HUDEP-2 (cell line): ENCODE measurements around the gene KCNMB2.
"Not testable (repeated sequence)": the region's sequence is repeated elsewhere in the genome, so short reads cannot be mapped to it uniquely, and the experiment has no call there.

Source experiments
- DNase-seq, 76 experiments: peaks; one replicate each; lab custom pipeline; 2025; ENCODE audit not compliant: unreplicated experiment in 76 of 76; lab: John Stamatoyannopoulos, UW

The KCNMB2 gene

DNA sequence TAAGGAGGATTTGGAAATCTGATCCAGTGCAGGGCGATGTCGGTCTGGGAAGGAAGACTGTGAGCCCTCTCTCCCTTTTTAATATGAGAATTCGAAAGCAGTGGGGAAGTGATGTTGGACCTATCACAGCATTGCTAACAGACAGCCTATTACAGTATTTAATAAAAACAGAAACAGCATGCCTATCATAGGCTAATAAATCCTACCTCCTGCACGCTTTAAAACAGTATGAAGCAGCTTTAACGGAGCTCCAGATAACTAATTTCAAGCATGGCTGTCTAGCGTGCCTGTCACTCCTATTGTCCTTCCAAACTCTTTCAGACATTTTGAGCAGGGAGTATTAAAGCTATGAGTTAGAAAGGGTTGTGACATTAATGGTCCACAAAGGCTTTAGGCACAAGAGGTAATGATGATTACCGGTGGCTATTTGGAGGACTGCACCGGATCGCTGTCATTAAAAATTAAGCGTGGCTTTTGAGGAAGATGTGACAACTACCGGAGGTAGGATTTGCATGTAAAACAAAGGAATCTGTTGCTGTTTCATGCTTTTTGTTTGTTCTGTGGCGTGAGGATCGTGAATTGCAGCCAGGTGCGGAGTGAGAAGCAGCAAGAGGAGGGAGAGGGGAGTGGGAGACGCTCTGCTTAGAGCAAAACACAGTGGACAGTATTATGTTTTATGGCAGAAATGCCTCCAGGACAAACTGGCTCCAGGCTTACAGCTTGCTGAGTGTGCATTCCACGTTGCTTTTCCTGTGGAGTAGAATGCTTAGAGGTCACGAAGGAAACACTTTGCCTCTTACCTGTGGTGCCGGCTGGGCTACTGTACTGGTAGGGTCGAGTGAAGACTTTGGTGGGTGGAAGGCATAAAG lies at the start of gene KCNMB2:
TSS of gene KCNMB2 (plus strand) at position 226 of the 869 bp plus-strand sequence.
- no peak for DNase-seq

DNA sequence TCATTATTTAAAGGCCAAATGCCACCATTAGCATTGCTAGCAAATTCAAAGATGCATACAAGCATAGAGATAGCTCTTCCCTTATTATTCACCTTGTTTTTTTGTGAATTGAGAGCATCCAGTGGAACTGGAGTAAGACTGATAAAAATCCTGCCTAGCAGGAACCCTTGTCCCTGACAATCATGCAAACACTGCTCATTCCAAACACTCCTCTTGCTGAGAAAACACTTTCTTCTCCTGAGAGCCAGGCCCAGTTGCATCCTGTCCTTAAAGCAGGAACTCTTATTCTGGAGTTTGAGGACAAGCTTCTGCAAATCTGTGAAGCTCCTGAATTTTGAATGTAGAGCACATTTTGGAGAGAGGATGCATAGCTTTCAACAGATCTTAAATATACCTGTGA lies 49.3 kb upstream of the KCNMB2 start:
- no peak for DNase-seq

DNA sequence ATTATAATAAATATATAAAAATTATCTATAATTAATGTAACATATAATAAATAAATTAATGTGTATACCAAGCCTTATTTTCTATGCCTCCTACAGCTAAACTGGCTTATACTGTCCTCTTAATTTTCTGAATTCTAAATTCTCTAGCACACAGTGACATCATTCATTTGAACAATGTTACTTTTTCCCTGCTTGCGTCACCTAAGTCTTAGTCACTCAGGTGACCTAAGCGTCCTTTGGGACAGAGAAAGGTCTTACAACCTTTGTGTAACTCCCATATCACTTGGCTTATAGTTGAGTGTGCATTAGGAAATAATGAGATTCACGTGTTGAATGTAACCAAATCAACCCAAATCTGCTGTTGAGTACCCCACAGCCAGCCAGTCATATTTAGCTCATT lies 48.5 kb upstream of the KCNMB2 start:
- DNase-seq: no peak

DNA sequence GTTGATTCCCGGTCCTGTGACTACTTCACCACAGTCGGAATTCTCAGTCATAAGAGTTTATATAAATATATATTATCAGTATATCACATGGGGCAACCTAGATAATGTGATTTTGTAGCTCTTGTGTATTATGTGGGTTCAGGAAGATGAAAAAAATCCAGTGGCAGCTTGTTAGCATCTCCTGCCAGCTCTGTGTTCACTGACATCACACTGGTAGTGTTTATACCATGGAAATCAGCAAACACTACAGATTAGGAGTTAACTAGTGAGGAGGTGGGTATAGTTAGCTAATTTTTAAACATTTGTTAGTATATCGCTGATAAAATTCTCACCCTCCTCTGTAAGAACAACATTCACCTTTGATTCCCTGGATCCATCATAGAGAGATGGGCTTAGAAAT lies 44.5 kb upstream of the KCNMB2 start:
- no peak for DNase-seq

DNA sequence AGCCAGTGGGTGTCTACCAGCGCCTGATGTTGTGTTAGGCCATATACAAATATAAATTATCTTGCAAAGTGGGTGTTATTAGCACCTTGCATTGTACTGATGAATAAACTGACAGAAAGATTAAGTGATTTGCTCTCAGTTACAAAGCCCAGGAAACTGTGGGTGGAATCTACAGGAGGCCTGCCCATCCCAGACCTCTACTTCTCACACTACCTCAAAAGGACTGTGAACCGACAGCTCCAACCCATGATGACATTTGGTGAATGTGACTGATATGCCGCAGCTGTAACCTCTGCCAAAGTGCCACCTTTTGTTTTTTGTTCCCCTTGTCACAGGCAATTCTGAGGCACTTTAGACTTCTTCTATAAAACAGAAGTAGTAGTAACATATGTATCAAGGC lies 43.7 kb upstream of the KCNMB2 start:
- DNase-seq: no peak

DNA sequence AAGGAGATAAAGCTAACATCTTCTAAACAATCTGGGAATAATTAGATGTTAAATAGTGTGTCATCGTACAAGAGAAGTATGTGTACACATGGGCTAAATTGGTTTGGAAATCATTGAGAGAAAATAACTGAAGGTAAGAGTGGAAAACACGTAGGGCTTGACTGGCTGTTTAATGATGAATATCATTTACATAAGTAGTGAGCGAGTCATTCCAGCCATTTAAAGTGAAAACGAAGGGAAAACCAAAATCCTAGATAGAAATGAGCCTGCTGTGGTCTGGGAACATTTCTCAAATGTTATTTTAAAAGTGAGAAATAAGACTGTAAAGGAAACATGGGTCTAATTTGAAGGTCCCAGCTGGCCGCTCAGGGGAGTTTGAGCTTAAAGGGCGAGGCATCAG lies 41.9 kb upstream of the KCNMB2 start:
- DNase-seq: no peak

DNA sequence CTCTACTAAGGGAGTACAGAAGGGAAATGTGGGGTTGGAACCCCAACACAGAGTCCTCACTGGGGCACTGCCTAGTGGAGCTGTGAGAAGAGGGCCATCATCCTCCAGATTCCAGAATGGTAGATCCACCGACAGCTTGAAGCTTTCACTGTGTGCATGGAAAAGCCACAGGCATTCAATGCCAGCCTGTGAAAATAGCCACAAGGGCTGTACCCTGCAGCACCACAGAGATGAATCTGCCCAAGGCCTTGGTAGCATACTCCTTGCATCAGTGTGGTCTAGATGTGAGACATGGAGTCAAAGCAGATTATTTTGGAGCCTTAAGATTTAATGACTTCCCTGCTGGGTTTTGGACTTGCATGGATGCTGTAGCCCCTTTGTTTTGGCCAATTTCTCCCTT lies 39.3 kb upstream of the KCNMB2 start:
- no peak for DNase-seq

DNA sequence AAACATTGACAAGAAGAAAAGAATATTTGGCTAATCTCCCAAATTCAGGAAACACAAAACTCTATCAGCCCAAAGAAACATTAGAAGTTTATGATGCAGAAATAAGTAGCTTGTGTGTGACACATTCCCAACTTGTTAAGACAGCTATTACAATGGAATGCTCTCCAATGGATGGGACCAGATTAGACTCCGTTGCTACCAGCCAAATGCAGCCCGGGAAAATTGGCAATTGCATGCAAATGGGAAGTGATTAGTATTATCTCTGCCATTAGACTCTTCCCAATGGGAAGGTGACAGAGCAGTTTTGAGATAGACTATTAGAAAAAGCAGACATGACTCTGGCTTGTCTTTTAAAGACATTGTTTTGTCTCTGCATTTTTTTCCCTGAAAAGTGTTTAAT lies 37.4 kb upstream of the KCNMB2 start:
- DNase-seq: no peak

DNA sequence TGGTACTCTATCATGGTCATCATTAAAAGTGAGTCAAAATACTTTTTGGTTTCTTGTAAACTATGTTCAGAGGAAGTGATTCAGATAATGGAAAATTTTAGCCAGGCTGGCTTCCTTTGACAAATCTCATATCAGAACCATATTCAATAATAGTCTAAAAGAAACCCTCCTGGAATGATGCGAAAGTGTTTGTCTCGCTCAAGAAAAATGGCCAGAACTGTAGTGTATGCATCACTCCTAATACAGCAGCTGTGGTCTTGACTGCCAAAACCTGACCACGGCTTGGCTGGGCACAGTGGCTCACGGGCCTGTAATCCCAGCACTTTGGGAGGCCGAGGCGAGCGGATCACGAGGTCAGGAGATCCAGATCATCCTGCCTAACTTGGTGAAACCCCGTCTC lies 35.6 kb upstream of the KCNMB2 start:
- no peak for DNase-seq

DNA sequence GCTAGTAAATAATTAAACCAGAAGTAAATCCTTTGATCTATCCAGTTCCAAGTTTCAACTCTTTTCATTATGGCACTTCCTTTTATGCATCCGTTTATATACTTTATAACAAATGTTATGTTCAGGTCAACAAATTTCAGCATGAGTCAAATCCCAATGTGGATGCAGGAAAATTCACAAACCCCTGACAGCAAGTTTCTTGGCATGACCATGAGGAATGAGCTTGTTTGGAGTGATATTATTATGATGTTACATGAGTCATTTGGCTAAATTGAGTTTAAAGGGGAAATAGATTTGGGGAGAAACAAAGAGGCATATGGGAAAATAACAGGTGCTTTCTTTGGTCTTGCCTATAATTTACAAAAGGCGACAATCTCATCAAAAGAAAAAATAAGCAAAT lies 32.1 kb upstream of the KCNMB2 start:
- DNase-seq: no peak

DNA sequence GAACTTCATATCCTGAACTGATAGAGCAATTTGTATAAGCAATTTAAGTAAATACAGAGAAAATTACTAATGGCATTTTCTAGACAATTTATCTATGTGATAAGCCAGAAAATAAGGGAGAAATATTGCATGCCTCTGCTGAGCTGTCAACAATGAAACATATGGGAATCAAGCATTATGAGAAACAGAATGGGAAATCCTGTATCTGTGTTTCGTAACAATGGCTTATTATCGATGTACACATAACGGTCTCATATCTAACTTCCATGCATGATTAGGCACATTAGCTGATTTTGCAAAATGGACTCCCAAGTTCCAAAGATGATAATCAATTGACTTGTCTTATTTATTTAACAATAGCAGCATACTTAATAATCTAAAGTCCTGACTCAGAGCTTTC lies 30.4 kb upstream of the KCNMB2 start:
- no peak for DNase-seq

DNA sequence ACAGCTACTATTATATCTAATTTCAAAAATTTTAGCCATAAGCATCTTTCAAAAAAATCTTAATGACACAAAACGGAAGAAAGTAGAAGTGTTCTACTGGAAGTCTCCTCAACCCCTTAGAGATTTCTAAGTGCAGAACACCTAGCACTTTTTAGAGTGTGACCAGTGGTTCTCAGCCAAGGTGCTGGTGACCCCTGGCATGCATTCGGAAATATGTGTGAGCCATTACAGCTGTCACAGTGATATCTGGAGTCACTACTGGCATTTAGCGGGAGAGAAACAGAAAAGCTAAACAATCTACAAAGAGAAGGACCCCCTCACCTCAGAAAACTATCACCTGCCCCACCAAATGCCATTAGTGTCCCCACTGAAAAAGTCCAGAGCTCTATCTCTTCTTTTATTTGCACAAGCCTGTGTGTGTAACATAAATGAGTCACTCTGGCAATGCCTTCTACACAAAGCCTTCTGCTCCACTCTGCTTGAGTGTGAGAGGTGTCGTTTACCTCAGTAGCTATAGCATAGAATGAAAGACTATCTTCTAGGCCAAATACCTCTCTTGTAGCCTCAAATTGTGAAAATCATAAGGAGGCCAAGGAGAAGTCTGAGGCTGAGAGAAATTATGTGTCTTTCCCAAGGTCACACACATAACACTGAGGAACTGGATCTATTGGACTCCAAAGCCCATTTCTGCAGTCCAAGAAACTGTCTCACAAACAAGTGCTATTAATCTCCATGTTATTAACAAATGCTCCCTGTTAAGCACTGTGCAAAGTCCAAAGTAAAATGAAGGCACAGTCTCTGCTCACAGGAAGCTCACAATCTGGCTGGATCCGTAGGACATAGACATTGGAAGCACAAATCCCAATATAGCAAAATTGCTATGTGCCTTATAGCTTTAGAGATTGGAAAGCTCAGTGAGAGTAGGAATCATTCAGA lies 28.5 kb upstream of the KCNMB2 start:
- DNase-seq: no peak

DNA sequence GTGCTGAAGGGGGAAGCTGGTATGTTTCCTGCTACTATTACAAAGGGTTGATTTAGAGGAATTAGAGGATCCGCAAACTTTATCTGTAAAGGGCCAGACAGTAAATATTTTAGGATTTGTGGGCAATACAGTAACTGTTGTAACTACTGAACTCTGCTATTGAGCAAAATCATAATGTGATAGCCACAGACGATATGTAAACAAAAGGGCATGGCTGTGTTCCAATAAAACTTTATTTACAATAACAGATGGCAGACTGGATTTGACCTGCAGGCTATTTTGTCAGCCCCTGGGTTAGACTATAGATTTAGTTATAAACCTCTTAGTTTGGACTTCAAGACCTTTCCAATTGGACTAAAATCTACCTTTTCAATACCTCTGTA lies 27.8 kb upstream of the KCNMB2 start:
- DNase-seq: no peak

DNA sequence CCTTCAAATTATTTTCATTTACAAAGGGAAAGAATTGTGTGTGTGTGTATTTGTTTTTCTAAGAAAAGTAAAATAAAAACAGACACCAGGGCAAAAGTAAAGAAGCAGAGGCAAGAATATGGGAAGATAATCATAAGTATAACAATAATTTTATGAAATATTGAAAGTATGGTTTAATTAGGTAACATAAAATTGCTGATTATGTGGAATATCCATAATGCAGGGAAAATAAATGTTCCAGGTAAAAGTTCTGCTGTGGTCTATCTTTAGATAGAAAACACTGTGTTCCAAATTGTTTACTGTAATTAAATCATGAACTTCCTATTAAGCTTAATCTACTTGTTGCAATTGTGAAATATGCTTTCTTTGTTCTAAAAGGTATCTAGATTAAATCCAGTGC lies 25.7 kb upstream of the KCNMB2 start:
- DNase-seq: no peak

DNA sequence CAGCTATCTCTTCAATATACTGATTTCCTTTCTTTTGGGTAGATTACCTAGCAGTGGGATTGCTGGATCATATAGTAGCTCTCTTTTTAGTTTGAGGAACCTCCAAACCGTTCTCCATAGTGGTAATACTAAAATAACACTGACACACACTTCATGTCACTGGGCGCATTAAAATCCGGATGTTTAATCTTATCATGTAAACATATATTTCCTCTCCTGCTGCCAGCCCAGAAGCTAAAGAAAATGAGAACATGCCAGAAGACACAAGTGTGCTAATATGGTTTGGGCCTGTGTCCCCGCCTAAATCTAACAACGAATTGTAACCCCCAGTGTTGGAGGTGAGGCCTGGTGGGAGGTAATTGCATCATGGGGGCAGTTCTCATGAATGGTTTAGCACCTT lies 23.6 kb upstream of the KCNMB2 start:
- no peak for DNase-seq

DNA sequence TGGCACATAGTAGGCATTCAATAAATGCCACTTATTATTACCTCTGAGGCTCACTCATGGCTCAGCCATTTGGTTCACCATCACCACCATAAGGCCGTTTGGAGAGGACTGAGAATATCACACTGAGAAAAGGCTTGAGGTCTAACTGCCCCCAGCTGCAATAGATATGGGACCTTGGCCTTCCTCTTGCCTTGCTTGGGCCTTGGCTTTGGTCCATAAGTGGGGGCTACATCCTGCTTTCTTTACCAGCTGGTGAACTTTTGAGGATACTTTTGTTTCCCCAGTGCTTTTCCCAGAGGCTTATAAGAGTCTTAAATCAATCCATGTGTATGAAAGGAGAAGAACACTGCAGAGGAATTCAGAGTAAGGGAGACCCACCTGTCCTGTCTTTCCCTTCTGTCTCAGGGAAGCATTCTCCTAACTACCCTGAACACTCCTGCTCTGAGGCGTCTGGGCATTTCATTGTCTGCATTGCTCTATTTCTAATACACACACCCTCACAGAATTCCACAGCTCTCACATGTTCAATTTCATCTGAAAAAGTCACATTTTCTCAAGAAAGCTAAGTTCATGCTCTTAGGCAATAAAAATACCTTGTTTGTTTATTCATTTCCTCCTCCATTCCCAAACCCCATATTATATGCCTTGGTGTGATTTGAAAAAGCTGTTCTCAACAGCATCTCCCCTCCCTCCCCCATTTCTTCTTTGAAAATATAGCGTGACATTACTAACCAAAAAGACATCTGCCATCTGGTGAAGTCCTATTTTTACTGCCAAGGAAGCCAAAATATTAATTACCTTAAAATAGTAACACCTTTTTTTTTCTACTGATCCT lies 22.5 kb upstream of the KCNMB2 start:
- no peak for DNase-seq

DNA sequence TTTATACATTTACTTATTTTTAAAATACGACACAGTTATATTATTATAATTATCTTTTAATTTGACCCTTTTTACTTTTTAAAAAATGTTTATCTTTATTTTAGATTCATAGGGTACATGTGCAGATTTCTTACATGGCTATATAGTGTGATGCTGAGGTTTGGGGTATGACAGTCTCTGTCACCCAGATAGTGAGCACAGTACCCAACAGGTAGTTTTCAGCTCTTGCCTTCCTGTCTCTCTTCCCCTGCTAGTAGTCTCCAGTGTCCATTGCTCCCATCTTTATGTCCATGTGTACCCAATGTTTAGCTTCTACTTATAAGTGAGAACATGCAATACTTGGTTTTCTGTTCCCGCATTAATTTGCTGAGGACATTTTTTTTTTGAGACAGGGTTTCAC lies 21.8 kb upstream of the KCNMB2 start:
- DNase-seq: no peak

DNA sequence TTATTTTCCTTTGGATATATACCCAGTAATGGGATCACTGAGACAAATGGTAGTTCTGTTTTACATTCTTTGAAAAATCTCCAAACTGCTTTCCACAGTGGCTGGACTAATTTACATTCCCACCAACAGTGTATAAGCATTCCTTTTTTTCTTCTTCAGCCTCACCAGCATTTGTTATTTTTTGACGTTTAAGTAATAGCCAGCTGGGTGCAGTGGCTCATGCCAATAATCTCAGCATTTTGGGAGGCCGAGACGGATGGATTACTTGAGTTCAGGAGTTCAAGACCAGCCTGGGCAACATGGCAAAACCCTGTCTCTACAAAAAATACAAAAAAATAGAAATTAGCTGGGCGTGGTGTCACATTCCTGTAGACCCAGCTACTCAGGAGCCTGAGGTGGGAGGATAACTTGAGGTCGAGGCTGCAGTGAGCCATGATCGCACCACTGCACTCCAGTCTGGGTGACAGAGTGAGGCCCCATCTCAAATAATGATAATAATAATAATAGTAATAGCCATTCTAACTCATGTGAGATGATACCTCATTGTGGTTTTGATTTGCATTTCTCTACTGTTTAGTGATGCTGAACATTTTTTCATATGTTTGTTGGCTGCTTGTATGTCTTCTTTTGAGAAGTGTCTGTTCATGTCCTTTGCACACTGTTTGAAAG lies 21.0 kb upstream of the KCNMB2 start:
- not testable (repeated sequence) for DNase-seq

DNA sequence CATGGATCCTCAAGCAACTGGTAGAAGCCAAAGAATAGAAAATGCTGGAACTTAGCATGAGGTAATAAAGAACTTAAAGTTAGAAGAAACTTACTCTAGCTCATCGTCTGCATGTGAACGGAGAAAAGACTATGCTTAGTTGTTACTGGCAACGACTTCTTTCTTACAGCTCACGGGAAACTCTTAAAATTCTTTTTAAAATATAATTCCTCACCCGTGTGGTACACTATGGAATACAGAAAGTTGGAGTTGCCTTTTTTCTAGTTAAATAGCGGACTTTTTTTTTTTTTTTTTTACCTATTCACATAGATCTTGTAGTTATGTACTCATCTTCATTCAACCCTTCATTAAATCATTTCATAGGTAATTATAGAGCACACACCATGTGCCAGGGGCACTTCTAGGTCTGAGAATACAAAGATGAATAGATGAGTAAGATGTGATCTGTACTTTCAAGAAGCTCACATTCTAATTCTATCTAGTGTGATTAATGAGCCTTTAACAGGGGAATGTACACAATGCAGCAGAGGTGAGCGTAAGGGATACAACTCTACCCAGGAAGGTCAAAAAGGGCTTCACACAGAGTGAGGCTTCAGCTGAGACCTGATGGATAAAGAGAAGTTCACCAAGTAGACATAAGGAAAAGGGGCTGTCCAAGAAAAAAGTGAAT lies 18.4 kb upstream of the KCNMB2 start:
- DNase-seq: no peak
